Caco-2 (cell line): ENCODE data around the gene PMVK. TPM values are rescaled to one million over a fixed set of nuclear protein-coding genes. Genes with fewer than 3 reads are reported as not detected.

Experiments
- BruUV-seq: library from RNA; stranded (reverse); fragments of 400-500 nt; replicated peaks from 2 replicates; lab custom pipeline; 2021; lab: Mats Ljungman, UMichigan
- CTCF ChIA-PET: fragments of 300-600 bp; sonication (Branson Sonifier 250); formaldehyde crosslinking; loops from one replicate; lab custom pipeline; 2022; ENCODE audit warnings: antibody characterized with exemption; lab: Charles Lee
- POLR2A ChIA-PET: fragments of 300-600 bp; sonication (Branson Sonifier 250); formaldehyde crosslinking; loops from one replicate; lab custom pipeline; 2022; ENCODE audit warnings: antibody characterized with exemption; lab: Charles Lee
- DNase-seq, 2 experiments: peaks; one replicate each; pipeline versions ENCODE4 v3.0.0 to v3.0.0-alpha.2; 2020 to 2022
- H3K27me3 ChIP-seq: replicated peaks from 2 replicates; pipeline ENCODE4 v1.6.0; 2011; ENCODE audit warnings: low read length; ENCODE audit not compliant: control insufficient read depth, insufficient read depth
- H3K36me3 ChIP-seq: 2 replicates; pipeline ENCODE4 v1.5.1; 2011; ENCODE audit warnings: low read length; ENCODE audit not compliant: control insufficient read depth, insufficient read depth
- H3K4me1 ChIP-seq: fragments of 250-450 bp; sonication (Bioruptor Pico); 2 replicates; pipeline ENCODE4 v1.5.1; 2020; ENCODE audit warnings: mild to moderate bottlenecking
- H3K4me3 ChIP-seq: 2 replicates; pipeline ENCODE4 v1.5.1; 2011; ENCODE audit warnings: low read depth, mild to moderate bottlenecking, control low read depth, low read length
- H3K9me3 ChIP-seq: fragments of 250-450 bp; sonication (Bioruptor Pico); 2 replicates; pipeline ENCODE4 v1.5.1; 2020; ENCODE audit warnings: mild to moderate bottlenecking, moderate library complexity
- H3K27ac Mint-ChIP-seq: one replicate; pipeline ENCODE4 v1.8.0; 2022; ENCODE audit warnings: mixed read lengths; ENCODE audit not compliant: unreplicated experiment
- H3K27me3 Mint-ChIP-seq: one replicate; pipeline ENCODE4 v1.8.0; 2022; ENCODE audit warnings: mixed read lengths; ENCODE audit not compliant: insufficient read depth, unreplicated experiment
- H3K36me3 Mint-ChIP-seq: one replicate; pipeline ENCODE4 v1.8.0; 2022; ENCODE audit warnings: mild to moderate bottlenecking, mixed read lengths; ENCODE audit not compliant: insufficient read depth, unreplicated experiment
- H3K4me1 Mint-ChIP-seq: one replicate; pipeline ENCODE4 v1.8.0; 2022; ENCODE audit warnings: low read depth, mixed read lengths; ENCODE audit not compliant: unreplicated experiment
- H3K4me3 Mint-ChIP-seq: one replicate; pipeline ENCODE4 v1.8.0; 2022; ENCODE audit warnings: mild to moderate bottlenecking, moderate library complexity, mixed read lengths; ENCODE audit not compliant: unreplicated experiment
- H3K9me3 Mint-ChIP-seq: one replicate; pipeline ENCODE4 v1.8.0; 2022; ENCODE audit warnings: mixed read lengths; ENCODE audit not compliant: unreplicated experiment
- intact Hi-C: fragments of 100-400 bp; cut with micrococcal nuclease; formaldehyde crosslinking; loops from one replicate; pipeline ENCODE4 v1.10.0; 2022; ENCODE audit not compliant: unreplicated experiment
- total RNA-seq: library from RNA; stranded (reverse); gene quantifications from 2 replicates; pipeline ENCODE4 v1.2.3, GENCODE V29; 2022
- TF ChIP-seq, protein P1 (sequence below), 2 experiments: fragments of 200-600 bp in 1 of 2; IDR thresholded peaks; 1 replicate in 1 of 2; 2 replicates in 1 of 2; pipeline versions ENCODE4 v1.5.1 to v1.8.0; 2011 to 2022; ENCODE audit warnings: antibody characterized with exemption in 1 of 2, control low read depth in 1 of 2, inconsistent platforms in 1 of 2, low read depth in 1 of 2, low read length in 1 of 2, mild to moderate bottlenecking in 1 of 2, moderate library complexity in 1 of 2; ENCODE audit not compliant: insufficient read depth in 1 of 2, severe bottlenecking in 1 of 2, unreplicated experiment in 1 of 2

Gene PMVK
- total RNA-seq, 1 experiment from 2014 or later: 25.1 TPM

GRCh38 chr1:154964359-154964758 lies 27.8 kb upstream of the PMVK start:
- POLR2A ChIA-PET: no interaction called here
- intact Hi-C loops: no loop called here
- Histone ChIP-seq H3K27me3 (no peaks in the 10 kb centered on the region), H3K4me1 (0 out of 2 replicates have a peak, but pooled peaks cover 5% of the 10 kb centered on the region), H3K9me3 (no peaks in the 10 kb centered on the region), H3K4me3 (no peak overlapping the region), H3K36me3 (peaks cover 5% of the 10 kb centered on the region)
- Mint-ChIP-seq H3K9me3 (no peaks in the 10 kb centered on the region), H3K4me1 (peaks cover 16% of the 10 kb centered on the region), H3K36me3 (peaks cover 58% of the 10 kb centered on the region), H3K27me3 (no peaks in the 10 kb centered on the region), H3K4me3 (no peak overlapping the region), H3K27ac (no peak overlapping the region)
- no peak for DNase-seq
- TF ChIP-seq, protein P1, sequence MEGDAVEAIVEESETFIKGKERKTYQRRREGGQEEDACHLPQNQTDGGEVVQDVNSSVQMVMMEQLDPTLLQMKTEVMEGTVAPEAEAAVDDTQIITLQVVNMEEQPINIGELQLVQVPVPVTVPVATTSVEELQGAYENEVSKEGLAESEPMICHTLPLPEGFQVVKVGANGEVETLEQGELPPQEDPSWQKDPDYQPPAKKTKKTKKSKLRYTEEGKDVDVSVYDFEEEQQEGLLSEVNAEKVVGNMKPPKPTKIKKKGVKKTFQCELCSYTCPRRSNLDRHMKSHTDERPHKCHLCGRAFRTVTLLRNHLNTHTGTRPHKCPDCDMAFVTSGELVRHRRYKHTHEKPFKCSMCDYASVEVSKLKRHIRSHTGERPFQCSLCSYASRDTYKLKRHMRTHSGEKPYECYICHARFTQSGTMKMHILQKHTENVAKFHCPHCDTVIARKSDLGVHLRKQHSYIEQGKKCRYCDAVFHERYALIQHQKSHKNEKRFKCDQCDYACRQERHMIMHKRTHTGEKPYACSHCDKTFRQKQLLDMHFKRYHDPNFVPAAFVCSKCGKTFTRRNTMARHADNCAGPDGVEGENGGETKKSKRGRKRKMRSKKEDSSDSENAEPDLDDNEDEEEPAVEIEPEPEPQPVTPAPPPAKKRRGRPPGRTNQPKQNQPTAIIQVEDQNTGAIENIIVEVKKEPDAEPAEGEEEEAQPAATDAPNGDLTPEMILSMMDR (IDR thresholded peaks at IDR 0.05; ENCODE audit: insufficient read depth in 1 of 2, low read depth in 1 of 2, low read length in 1 of 2, severe bottlenecking in 1 of 2, unreplicated experiment in 1 of 2): no peak
- CTCF ChIA-PET: no interaction called here
- no TSS peak for BruUV-seq

DNA sequence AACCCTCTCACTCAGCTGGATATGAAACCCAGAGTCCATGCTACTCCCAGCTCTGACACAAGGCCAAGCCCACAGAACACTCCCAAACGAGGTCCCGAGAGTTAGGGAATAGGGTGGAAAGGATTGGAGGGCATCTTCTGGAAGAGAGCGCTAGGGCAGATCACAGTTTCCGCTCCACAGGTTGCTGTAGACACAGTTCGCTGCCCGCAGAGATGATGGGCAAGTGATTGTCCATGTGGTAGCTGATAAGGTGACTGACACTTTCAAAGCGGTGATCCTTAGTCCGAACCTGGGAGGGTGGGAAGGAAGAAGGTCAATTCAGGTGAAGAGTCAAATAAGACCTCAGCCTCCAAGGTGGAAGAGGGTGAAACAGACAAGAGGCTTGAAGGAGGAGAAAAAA lies 27.1 kb upstream of the PMVK start:
- intact Hi-C loops: no loop called here
- no peak for DNase-seq
- H3K36me3 Mint-ChIP-seq: peaks cover 59% of the 10 kb centered on the region
- H3K9me3 Mint-ChIP-seq: no peaks in the 10 kb centered on the region
- 0 out of 2 replicates have a peak, but pooled peaks cover 5% of the 10 kb centered on the region for H3K4me1 ChIP-seq
- H3K27me3 ChIP-seq: no peaks in the 10 kb centered on the region
- BruUV-seq: no TSS peak
- no peak overlapping the region for H3K4me3 ChIP-seq
- no peaks in the 10 kb centered on the region for H3K27me3 Mint-ChIP-seq
- peak overlapping the region; percentile 4 for H3K27ac Mint-ChIP-seq
- H3K4me3 Mint-ChIP-seq: no peak overlapping the region
- POLR2A ChIA-PET: no interaction called here
- no peaks in the 10 kb centered on the region for H3K9me3 ChIP-seq
- TF ChIP-seq, protein P1 (IDR thresholded peaks at IDR 0.05; ENCODE audit: insufficient read depth in 1 of 2, low read depth in 1 of 2, low read length in 1 of 2, severe bottlenecking in 1 of 2, unreplicated experiment in 1 of 2): no peak
- H3K36me3 ChIP-seq: peaks cover 6% of the 10 kb centered on the region
- CTCF ChIA-PET: no interaction called here
- peaks cover 11% of the 10 kb centered on the region for H3K4me1 Mint-ChIP-seq

- Histone ChIP-seq H3K36me3 (peaks cover 4% of the 10 kb centered on the region), H3K27me3 (no peaks in the 10 kb centered on the region), H3K4me3 (no peak overlapping the region), H3K4me1 (0 out of 2 replicates have a peak, but pooled peaks cover 5% of the 10 kb centered on the region), H3K9me3 (no peaks in the 10 kb centered on the region)
- ChIA-PET POLR2A (interaction anchor here (2.1 kb wide), 1 partner anchor 11 kb away, joined by 20 read pairs; the partner anchor contains the start of gene CKS1B), CTCF (no interaction called here)
- Mint-ChIP-seq H3K27me3 (no peaks in the 10 kb centered on the region), H3K4me3 (peak overlapping the region; percentile 88), H3K36me3 (peaks cover 52% of the 10 kb centered on the region), H3K9me3 (no peaks in the 10 kb centered on the region), H3K27ac (peak overlapping the region; percentile 81), H3K4me1 (peaks cover 11% of the 10 kb centered on the region)
- DNase-seq: no peak
- intact Hi-C loops: no loop called here
- TF ChIP-seq, protein P1 (IDR thresholded peaks at IDR 0.05; ENCODE audit: insufficient read depth in 1 of 2, low read depth in 1 of 2, low read length in 1 of 2, severe bottlenecking in 1 of 2, unreplicated experiment in 1 of 2): no peak
- no TSS peak for BruUV-seq
Measured at GRCh38 chr1:154962795-154963330, 26.3 kb upstream of the PMVK start.
